GM18858 (cell line): ENCODE results near the gene PLSCR3.

Source experiments
- ATAC-seq: cut with Tn5 transposase; IDR thresholded peaks from one replicate; pipeline ENCODE4 v1.9.1; 2021; ENCODE audit not compliant: unreplicated experiment

PLSCR3 gene

DNA sequence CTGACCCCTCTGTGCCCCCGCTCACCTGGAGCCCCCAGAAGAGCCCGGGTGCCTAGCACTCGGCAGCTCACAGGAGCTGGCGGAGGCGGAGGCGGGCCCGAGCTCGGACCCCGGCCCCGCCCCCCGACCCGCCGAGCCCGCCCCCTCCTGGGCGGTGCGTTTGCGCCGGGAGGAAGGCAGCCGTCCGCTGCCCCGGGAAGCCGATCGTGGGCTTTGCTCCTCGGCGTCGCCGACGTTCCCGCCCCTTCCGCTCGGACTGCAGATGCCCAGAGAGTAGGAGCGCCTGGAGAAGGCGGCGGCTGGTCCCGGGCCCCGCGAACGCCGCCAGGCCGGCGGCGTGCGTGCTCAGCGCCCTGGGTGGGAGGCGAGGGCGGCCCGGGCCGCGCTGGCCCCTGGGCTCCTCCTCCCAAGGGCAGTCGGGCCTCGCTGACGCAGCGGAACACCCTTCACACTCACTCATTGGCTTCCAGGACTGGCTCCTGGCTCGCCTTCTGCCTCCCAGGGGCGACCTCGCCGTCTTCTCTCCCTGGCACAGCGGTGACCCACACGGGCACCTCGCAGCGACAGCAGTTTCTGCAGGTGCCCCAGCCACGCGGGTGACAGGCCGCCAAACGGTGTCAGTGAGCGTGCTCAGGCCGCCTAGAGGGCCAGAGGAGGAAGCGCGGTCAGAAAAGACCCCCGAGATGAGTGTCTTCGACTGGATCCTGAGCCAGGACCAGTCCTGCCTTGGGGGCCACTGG is at the start of gene PLSCR3:
TSS of gene PLSCR3 (minus strand) at position 74 of the 740 bp plus-strand sequence. CDS start 415 bp downstream, outside the sequence.
- ATAC-seq = peak; percentile 46

DNA sequence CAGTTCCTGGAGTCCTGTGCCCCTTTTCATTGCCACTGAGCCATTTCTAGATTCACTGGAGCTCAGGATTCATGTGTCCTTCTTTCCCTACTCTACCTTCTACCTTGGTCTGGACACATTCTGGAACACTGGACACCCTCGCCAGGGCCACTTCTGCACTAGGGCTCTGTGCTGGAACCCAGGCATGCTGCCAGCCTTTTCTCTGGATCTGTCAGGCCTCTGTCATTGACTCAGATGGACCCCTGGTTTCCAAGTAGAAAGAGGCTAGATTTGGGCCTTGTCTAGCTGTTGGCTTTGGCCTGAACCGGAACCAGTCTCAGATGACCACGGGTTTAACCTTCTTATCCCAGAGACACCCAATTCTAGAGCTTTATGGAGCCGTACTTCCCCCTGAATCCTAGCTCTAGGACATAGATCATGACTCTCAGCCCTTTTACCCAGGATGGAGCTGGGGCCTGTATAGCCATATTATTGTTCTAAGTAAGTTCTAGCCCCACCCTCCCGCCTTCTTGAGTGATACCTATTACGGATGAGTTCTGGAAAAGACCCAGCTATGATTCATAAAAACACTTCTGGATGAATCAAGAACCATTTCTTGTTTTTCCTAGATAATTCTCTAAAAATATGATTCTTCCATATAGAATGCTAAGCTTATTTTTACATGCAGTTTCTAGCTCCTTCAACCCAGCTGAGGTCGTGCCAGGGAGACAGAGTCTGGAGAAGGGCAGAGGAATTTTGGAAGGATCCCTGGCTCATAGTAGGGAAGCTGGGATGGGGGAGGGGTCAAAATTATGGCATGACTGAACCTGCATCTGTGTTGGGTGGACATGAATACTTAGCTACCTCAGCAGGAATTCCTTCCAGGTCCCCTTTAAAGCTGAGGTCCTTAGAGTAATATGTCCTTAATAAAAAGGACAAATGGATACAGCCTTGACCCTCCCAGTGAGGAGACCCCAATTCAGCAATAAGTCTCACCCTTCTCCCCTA is 49.5 kb upstream of the PLSCR3 start:
- no peak for ATAC-seq

DNA sequence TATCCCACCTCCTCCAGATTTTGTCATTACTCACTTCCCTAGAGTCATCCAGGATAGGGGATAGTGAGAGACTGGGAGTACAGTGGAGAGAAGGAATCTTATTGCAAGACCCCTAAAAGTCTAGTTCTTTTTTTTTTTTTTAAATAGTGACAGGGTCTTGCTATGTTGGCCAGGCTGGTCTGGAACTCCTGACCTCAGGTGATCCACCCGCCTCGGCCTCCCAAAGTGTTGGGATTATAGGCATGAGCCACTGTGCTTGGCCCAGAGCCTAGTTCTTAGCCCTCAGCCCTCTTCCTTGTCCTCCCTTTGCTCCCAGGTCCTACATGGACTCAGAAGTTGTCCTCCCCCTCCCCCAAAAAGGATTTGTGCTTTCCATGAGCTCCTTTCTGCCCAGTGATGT is 47.8 kb upstream of the PLSCR3 start:
- no peak for ATAC-seq

DNA sequence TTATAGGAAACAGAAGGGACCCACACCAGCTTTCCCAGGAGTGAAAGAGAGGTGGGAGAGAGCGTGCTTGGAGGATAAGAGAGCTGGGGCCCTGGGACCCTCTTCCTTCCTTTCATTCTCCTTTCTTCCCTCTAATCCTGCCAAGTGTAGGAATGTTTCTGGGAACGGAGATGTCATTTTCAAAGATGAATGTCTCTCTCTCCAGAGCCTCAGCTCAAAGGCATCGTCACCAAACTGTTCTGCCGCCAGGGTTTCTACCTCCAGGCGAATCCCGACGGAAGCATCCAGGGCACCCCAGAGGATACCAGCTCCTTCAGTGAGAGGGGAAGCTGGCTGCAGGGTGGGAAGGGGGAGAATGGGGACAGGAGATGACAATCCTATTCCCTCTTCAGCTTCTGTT is 46.9 kb upstream of the PLSCR3 start:
- ATAC-seq = no peak

DNA sequence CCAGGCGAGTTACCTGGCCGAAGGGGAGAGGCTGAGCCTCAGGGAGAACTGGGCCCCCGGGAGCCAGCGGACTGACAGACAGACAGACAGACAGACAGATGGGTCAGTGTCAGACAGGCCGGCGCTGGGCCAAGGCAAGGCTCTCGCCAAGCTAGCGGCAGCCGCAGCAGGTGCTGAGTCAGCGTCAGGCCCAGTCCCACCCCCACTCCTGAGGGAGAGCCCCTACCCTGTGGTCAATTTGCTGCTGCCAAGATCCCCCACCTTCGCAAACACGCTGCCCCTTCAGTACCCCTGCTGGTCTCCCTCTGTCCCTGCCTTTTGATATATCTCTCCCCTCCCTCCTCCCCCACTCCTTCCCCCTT is 46.5 kb upstream of the PLSCR3 start:
- no peak for ATAC-seq

DNA sequence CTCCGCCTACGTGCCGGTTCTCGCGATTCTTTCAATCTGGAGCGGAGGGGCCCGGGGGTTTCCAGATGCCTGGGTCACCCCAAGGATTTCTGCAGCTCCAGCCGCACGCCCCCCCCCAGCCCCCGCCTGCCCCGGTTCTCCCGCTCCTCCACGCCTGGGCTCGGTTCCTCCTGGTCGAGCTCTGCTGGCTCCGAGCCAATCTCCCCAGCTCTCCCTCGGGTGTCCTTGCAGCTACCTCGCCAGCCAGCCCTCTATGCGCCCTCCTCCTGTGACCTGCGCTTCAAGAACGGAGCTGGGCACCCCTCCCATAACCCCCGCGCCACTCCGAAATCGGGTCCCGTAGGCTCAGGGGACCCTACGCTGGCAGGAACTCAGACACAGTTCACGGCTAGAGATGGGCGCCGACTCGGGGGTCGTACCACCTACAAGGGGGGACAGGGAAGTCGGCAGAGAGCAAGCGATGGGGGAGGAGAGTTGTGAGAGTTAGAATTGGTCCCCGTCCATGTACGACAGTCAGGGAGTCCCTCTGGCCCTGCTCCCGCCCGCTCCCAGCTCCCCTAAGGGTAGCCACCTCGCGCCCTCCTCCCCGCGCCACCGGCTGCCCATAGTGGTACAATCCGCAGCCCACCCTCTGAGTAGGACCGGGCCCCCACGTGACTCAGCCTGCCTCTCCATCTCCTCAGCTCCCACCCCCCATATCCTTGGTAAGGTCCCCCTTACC is 45.9 kb upstream of the PLSCR3 start:
- ATAC-seq = no peak

DNA sequence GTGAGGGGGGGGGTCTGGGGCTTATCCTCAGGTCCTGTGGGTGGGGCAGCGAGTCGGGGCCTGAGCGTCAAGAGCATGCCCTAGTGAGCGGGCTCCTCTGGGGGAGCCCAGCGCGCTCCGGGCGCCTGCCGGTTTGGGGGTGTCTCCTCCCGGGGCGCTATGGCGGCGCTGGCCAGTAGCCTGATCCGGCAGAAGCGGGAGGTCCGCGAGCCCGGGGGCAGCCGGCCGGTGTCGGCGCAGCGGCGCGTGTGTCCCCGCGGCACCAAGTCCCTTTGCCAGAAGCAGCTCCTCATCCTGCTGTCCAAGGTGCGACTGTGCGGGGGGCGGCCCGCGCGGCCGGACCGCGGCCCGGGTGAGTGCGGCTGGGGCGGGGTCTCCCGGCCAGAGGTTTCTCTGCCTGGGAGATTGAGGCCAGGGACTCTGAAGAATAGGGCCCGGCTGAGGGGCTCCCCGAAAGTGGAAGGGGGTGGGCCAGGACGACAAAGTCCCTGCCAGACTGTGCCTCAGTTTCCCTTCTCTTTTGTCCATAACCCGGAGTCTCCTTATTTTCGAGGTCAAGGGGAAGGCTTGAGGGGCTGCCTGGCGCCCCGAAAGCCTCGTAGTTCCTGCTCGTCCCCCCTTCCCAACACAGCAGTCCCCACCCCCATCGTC is 45.3 kb upstream of the PLSCR3 start, which contains the start of gene FGF11:
TSS of gene FGF11 (plus strand) at position 51 of the 651 bp plus-strand sequence. CDS start at position 160, 109 bp downstream.
- ATAC-seq = no peak

DNA sequence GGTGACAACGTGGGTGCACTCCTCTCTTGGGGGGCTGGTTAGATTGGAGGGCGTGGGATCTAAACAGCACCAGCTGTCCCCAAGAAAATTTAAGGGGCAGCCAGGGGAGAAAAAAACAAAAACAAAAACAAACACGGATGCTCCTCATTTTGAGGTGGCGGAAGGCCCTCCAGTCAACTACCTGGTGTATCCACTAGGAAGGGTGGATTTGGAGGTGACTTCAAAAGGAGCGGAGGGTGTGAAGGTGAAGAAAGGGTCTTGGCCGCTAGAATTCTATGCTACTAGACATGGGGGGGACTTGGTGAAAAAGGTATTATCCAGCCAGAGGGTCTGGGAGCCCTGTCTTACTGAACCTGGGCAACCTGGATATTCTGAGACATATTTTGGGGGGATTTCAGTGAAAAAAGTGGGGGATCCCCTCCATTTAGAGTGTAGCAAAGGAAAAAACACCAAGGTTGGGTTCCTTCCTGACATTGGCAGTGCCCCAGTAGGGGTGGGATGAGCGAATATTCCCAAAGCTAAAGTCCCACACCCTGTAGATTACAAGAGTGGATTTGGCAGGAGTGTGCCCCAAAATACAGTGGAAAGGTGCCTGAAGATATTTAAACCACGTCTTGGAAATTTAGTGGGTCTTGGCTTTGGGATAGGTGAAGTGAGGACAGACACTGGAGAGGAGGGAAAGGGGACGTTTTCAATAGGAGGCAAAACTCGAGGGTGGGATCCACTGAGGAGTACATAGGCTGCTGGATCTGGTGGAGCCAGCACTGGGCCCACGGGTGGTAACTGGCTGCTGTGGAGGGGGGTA is 44.5 kb upstream of the PLSCR3 start:
- ATAC-seq = no peak

DNA sequence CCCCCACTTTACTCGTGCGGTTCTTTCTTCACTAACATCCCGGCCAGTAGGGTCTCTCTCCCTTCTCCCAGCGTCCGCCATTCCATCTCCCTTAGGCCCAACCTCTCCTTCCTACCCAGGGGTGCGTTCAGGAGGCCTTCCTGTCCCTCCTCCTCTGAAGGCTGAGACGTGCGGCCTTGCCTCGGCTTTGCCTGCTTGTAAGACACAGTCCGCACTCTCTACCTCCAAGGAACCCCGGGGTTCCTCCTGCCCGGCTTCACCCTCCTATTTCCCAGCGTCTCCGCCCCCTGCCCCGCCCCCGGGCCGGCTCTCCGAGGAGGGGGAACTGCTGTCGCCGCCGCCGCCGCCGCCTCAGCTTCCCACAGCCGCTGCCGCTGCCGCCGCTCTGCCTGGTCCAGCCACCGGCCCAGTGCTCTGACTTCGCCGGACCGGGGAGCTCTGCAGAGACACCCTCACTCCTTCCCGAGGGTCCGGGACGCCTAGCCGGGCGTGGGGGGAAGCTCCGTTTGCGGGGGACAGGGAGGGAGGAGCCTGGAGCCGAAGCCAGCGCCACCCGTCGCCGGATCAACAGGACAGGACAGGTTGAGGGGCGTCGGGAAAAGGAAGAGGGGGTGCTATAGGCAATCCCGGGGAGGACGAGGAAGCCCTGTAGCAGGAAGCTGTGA is 43.8 kb upstream of the PLSCR3 start:
- ATAC-seq = no peak

DNA sequence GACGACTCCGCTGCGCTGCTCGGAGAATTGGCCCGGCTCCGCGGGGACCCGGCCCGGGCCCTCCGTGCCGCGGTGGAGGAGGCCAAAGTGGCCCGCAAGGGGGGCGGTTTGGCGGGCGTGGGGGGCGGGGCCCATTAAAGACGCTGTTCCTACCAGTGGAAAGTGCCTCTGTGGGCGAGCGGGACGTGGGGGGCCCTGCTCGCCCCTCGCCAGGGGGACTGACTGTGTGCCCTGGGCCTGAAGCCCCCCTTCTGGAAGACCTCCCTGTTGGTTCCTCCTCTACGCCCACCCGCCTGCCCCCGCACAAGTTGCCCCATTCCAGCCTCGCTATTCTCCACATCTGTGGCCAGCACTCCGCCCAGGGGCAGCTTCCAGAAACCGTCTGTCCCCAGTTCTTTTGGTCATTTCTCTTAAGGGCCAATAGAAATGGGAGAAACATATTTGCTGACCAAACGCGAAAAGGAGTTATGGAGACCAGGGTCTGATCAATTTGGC is 43.1 kb upstream of the PLSCR3 start:
- no peak for ATAC-seq

DNA sequence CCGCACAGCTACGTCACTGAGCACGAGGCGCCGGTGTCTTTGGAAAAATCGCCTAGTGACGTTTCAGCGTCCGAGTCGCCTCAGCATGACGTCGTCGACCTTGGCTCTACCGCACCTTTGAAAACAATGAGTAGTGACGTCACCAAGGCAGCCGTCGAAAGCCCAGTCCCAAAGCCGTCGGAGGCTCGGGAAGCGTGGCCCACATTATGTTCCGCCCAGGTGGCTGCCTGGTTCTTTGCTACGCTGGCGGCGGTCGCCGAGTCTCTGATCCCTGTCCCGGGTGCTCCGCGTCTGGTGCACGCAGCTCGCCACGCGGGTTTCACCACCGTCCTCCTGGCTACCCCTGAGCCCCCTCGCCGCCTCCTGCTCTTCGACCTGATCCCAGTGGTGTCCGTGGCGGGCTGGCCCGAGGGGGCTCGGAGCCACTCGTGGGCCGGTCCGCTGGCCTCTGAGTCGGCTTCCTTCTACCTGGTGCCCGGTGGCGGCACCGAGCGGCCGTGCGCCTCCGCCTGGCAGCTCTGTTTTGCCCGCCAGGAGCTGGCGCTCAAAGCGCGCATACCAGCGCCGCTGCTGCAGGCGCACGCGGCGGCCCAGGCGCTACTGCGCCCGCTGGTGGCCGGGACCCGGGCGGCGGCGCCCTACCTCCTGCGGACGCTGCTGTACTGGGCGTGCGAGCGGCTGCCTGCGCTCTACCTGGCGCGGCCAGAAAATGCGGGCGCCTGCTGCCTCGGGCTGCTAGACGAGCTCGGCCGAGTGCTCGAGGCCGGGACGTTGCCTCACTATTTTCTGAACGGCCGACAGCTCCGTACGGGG is 42.4 kb upstream of the PLSCR3 start:
- no peak for ATAC-seq

DNA sequence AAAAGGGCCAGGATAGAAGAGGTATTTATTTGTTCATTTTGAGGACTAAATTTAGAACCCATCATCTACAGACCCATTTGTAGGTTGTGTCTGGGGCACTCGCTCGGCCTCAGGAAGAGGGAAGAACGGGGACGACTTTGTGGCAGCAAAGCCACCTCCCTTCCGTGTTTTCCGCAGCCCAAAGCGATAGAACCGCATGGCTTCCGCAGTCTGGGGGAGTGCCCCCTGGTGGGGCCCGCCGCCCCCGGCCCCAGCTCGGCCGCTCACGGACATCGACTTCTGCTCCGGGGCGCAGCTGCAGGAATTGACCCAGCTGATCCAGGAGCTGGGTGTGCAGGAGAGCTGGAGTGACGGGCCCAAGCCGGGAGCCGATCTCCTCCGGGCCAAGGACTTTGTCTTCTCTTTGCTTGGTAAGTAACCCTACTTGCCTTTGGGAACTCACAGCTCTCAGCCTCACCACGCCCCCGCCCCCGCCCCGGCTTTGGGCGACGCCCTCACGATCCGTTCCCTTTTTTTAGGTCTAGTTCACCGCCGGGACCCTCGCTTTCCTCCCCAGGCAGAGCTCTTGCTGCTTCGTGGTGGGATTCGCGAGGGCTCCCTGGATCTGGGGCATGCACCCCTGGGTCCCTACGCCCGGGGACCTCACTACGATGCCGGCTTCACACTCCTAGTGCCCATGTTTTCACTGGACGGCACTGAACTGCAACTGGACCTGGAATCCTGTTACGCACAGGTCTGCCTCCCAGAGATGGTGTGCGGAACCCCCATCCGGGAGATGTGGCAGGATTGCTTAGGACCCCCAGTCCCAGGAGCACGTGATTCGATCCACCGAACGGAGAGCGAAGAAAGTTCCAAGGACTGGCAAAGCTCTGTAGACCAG is 41.6 kb upstream of the PLSCR3 start:
- ATAC-seq = no peak

DNA sequence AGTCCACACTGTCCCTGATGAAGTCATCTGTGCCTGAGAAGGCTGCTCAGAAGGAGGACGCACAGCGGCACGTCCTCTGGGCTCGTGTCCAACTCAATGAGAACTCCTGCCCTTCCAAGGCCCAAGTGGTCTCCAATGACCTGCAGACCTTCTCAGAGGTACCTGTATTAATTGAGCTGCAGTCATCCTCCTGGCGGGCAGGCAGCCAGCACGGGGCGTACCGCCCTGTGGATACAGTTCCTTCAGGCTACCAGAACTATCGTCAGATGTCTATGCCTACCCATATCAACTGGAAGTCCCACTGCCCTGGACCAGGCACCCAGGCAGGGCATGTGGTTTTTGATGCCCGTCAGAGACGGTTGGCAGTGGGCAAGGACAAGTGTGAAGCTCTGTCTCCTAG is 38.0 kb upstream of the PLSCR3 start:
- ATAC-seq = no peak

DNA sequence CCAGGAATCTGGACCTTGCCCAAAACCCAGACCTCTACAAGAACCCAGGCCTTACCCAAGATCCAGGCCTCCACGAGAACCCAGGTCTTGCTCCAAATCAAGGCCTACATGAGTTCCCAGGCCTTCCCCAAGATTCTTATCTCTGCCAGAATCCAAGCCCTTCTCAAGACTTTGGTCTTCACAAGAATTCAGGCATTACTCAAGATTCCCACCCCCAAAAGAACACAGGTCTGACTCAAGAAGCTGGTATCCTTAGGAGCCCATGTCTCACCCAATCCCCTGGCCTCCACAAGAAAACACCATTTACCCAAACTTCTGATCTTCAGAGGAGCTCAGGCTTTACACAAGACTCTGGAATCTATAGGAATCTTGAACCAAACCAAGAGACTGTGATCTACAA is 36.9 kb upstream of the PLSCR3 start:
- no peak for ATAC-seq

DNA sequence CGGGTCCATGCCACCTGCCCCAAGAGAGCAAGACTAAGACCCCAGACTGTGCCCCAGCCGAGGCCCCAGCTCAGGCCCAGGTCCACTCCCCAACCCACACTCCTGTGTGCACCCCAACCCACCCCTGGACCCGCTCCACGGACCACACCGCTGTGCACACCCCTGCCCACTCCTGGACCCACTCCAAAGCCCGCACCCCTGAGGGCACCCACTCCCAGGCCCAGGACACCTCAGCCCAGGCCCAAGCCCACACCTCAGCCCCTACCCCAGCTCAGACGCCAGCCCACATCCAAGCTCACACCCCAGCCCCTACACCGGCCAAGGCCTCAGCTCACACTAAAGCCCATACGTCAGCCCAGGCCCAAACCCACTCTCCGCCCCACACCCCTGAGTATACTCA is 35.4 kb upstream of the PLSCR3 start:
- ATAC-seq = no peak

DNA sequence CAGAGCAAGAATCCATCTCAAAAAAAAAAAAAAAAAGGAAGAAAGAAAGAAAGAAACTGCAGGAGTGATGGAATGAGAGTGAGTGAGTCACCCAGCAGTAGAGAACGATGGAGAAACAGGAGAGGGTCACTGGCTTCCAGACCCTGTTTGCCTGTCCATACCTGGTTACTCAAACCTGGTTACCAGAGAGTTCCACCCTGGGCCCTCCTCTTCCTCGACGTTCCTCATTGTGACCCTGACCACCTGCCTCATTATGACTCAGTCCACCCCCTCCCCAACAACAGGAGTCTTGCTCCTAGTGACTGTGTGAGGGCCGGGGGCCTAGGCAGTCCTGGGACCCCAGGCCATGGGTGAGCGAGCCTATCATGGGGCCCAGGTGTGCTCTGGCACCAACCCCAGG is 34.2 kb upstream of the PLSCR3 start, which contains the start of gene SPEM3:
TSS of gene SPEM3 (plus strand) at position 301 of the 400 bp plus-strand sequence. CDS start at position 347, 46 bp downstream.
- no peak for ATAC-seq

DNA sequence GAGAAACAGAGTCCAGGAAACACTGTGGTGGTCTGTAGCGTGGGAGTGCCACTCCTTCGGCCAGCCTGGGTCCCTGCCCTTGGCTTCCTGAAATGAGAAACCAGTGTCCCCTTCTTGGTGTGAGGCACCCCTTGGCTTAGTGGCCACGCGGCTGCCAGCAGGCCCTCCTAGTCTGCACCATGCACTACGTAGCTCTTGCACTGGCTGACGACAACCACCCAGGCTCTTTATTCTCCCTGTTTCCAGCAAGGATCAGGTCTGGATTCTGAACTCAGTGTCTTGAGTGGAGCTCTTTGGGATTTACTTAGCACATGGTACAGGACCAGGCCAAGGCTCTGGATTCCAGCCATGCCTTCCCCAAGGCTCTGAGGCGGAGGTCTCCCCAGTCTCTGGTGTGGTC is 33.2 kb upstream of the PLSCR3 start:
- no peak for ATAC-seq
